ENCODE data around the gene WHRN.

WHRN gene

DNA sequence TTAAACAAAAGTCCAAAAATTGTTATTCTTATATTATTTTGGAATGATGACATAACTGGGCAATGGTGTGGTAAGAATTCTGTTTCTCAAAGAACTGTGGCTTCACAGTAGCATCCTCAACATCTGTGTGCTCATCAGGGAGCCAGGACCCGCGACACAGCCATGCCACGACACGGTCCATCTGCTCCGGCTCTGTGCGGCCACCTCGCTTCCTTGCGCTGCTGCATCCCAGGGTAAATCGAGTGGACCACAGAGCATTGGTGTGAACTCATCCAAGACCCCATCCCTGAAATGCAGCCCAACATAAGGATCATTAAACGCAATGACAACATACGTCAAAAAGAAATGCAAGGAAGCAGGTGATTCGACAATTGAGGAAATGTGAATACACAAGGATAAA is 15.3 kb downstream of the WHRN start:
- DNase-seq, result no peak

- no peak for DNase-seq
These were observed 16.7 kb downstream of the WHRN start for GRCh38 chr9:114488398-114489129.

- peak; percentile 26 for DNase-seq
These were observed 17.5 kb downstream of the WHRN start for GRCh38 chr9:114487607-114488300.

GRCh38 chr9:114486205-114486963 is 18.9 kb downstream of the WHRN start:
- no peak for DNase-seq

DNA sequence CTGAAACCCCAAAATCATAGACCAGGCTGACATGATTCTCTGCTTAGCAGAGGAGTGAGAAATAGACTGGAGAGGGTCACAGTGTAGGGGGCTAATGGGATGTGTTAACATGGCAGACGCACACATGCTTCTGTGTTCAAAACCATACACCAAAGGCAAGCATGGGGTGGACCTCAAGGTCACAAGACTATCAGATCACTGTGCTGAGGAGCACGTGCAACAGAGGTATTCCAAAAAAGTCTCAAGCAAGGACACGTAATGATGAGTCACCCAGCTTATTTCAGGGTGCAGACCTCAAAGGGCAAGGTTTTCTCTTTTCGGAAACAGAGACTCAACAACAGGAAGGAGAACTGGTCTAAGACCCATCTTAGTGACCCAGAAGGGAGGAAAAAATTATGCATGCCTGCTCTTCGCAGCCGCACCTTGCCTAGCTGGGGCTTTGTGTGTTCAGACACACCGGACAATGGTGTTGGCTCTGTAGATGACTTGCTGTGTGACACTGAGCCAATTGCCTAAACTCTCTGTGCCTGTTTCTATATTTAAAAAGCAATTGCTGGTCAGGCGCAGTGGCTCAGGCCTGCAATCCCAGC is 20.3 kb downstream of the WHRN start:
- DNase-seq, result peak; percentile 16

DNA sequence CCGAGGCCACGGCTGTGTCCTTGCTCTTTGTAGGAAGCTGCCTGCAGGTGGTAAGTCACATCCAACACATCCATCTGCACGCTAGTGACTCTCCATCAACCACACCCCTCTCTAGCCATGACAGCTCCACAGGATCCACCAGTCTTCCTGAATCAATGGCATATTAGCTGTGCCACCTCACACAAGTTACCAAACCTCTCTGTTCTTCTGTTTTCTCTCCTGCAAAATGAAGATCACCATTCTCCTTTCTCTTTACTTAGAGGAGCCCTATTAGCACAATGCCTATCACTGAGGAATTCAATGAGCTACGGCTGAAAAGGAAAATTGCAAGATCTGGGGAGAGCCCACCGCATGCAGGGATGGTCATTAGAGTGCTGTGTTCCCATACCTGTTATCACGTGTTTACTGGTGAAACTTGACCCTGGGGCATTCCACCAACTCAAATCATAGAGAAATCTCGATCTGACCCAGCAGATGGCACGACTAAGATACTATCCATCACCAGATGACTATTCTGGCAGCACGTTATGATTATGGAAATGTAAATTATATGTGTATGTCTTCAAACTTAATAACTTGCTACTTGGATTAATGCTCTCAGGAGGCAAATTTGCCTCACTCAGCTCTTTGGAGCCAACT is 20.9 kb downstream of the WHRN start:
- no peak for DNase-seq

DNA sequence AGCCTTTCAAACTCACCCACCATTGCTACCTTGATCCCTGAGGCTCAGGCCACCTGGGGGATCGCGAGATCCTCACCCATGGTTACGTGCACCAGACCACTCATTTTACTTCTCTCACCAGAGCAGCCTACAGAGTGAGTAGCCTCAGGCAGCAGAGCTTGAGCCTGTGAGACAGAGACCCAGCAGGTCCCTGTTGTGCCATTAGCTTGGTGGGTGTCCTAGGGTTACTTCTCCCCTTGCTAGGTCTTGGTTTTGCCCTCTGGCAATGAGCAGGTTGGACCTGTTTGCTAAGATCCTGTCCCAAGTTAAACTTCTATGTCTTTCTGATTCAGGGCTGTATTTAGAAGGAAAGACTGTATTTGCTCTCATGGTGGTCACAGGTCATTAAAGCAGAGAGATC is 21.8 kb downstream of the WHRN start:
- DNase-seq, result no peak

DNA sequence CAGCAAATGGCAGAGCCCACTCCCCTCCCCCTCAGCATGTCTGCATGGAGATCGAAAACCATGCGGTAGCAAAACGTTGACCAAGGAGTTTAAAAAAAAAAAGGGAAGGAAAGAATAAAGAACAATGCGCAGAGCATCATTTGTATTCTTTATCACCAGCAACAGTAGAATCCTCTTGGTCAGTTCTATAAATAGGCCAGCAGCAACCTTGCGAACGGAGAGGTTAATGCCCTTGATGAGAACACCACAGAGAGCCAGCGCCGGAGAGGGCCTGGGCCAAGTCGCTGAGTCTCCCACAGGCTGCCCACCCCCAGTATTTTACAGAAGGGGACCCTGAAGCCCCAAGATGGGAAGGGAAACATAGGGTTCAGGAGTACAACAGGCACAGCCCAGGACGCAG is 22.7 kb downstream of the WHRN start:
- DNase-seq, result no peak

GRCh38 chr9:114481789-114482188 is 23.5 kb downstream of the WHRN start:
- no peak for DNase-seq

DNA sequence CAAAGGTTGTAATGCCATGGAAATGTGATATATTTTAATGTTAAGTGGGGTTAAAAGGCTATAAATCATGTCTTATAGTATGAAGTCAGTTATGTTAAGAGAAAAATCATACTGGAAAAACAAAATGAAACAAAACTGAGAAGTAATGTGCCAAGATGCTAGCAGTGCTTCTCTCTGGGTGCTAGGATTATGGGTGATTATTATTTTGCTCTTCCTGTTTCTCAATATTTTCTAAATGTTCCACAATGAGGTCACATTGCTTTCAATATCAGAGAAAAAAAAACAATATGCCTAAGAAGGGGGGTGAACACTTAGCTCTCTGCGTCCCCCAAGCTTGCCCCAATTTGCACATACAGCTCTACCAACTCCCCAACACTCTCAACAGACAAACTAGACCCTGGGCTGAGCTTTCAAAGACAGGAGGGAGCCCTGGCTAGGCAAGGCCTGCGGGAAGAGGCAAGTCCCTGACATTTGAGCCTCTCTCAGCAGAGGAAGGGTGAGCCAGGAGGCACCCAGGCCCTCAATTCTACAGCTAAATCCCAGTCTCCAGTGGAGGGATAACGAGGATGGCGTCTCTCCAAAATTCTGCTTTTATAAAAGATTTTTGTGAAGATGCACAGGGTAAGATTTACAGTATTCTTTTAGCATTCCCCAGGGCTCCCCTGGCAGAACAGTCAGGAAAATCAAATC is 24.4 kb downstream of the WHRN start:
- DNase-seq, result no peak

GRCh38 chr9:114478871-114479270 is 26.4 kb downstream of the WHRN start:
- no peak for DNase-seq

DNA sequence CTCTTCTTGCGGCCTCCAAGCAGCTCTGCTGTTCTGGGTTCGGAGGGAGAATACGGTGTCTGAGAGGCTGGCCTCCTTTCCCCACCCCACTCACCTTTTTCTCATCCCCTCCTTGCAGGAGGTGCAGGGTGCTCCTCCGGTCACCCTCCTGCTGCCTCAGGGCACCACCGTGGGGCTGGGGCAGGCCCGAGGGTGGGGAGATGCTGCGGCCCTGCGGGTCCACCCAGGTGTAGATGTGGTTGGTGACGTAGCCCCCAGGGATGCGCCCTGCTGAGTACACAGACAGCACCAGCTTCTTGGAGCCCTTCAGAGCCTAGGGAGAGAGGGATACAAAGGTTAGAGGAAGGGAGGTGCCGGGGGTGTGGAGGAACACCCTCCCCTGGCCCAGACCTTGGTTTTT is 26.8 kb downstream of the WHRN start:
- no peak for DNase-seq

DNA sequence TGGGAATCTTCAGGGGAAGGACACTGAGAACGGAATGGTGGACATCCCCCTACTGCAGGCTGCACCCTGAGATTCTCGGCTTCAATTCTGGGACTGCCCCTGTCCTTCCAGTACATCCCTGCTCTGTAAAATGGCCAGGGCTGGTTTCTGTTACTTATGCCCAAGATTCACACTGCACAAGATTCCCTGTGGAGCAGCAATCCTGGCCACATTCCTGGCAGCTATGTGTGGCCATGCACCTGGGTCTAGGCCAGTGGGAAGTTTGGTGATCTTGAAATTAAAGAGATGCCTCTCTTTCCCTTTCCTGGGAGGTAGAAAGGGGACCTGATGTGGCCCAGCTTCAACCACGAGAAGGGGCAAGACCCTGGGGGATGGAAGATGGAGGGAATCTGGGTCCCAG is 27.6 kb downstream of the WHRN start:
- no peak for DNase-seq

- DNase-seq, result no peak
These were observed 28.3 kb downstream of the WHRN start for GRCh38 chr9:114476891-114477469.

DNA sequence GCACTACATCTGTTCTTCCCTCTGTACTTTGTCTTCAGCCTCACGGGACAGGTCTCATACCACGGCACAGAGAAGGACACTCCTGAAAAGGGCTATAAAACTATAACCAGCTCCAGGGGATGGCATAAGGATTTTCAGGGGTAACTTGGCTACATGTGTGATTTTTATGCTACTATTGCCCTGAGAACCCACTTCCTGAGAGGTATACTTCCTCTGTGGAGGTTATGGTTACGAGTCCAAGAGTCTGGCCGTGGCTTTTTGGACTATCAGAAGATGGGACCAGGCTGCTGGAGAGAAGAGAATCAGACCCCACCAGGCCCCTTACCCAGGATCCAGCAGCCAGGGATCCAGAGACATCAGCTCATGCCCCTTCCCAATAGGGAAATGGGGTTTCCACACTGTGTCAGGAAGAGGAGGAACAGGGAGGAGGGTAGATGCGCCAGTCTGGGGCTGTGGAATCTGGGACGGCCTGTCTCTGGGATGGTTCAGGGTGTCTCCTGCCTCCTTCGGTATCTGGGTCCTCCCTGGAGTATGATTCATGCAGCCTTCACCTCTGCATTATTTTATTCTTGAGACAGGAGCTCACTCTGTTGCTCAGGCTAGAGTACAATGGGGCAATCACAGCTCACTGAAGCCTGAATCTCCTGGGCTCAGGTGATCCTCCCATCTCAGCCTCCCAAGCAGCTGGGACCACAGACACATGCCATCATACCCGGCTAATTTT is 29.7 kb downstream of the WHRN start:
- no peak for DNase-seq

DNA sequence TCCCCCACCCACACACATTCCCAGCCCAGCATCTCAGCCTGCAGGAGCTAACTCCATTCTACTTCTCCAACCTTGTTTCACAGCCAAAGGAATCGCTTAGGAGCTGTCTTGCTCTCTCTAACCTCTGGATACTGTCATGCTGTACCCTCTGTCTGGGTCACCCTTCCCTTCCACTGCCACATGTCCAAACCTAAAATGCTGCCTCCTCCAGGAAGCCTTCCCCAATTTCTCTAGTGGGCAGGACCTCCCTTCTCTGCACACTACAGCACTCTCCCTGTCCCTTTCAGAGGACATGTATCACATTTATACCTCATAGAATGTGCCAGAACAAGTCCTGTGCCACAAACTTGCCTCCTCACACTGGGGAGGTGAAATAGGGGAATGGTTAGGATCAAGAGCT is 30.8 kb downstream of the WHRN start:
- DNase-seq, result no peak

DNA sequence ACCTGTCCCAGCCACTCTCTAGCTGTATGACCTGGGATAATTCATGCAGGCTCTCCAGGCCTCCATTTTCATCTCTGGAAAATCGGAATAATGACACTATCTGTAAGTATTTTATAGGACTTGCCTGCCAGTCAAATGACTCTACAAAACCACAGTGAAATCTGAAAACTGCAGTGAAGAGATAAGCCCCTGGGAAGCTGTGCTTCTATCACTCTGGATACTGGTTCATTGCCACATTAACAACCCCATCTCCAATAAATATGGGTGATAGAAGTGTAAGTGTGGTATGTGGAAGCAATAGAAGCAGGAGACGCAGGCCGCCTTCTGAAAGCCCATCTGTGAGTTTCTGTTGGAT is 31.8 kb downstream of the WHRN start:
- no peak for DNase-seq

- DNase-seq, result no peak
These were observed 32.4 kb downstream of the WHRN start for GRCh38 chr9:114472765-114473446.

DNA sequence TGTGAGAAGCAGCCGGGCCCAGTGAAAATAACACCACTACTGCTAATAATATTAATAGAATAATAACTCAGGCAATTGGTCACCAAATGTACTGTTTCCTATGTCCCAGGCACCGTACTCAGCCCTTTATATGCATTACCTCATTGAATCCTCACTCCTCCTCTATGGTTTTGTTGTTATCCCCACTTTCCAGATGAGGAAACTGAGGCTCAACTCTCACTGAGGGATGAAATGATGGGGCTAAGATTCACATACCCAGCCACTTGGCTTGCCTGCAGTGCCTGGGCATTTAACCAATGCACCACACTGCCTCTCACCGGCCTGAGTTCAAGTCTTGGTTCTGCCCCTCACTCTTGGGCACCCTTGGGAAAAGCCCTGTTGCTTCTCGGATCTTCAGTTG is 34.1 kb downstream of the WHRN start:
- DNase-seq, result no peak

GRCh38 chr9:114470581-114470980 is 34.7 kb downstream of the WHRN start:
- DNase-seq, result no peak

DNA sequence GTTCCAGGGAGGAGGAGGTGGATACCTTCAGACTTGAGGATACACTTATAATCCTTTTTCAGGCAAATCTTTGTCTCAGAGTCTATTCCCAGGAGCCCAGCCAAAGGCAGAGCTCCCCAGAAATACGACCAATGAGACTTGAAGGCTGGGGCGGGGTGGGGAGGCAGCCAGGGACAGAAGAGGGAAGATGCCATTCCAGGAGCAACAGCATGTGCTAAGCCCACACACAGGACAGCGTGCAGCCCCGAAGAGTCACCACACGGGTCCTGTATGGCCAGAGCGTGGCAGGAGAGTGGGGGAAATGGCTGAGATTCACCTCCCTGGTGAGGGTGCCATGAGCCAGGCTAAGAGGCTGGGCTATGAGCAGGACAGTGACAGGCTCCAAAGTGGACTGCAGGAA is 35.2 kb downstream of the WHRN start:
- DNase-seq, result no peak
